H1 (cell line): ENCODE results near the gene MFAP4. TPM values are rescaled to one million over a fixed set of nuclear protein-coding genes. Genes with fewer than 3 reads are reported as not detected.

Experiments used
- CHD2 ChIP-seq: IDR thresholded peaks from 2 replicates; pipeline ENCODE4 v1.6.1; 2012; ENCODE audit warnings: low read length, improper control_type of control experiment
- HDAC6 ChIP-seq: IDR thresholded peaks from one replicate; pipeline ENCODE4 v1.7.1; 2012; ENCODE audit warnings: low read depth, mild to moderate bottlenecking, inconsistent platforms, low read length, moderate library complexity
- KDM5A ChIP-seq: fragments of 200-600 bp; IDR thresholded peaks from 2 replicates; pipeline ENCODE4 v1.7.1; 2012; ENCODE audit warnings: mild to moderate bottlenecking, low read length, inconsistent platforms, mixed read lengths
- POLR2A ChIP-seq, 2 experiments: IDR thresholded peaks; 1 replicate in 1 of 2; 2 replicates in 1 of 2; pipeline ENCODE4 v1.6.1; 2011; ENCODE audit warnings: low read depth in 2 of 2, low read length in 2 of 2, mild to moderate bottlenecking in 2 of 2; ENCODE audit errors: control extremely low read depth in 1 of 2
- POLR2AphosphoS5 ChIP-seq: IDR thresholded peaks from 2 replicates; pipeline ENCODE4 v1.6.1; 2011; ENCODE audit warnings: low read depth, low read length
- POU5F1 ChIP-seq: IDR thresholded peaks from 2 replicates; pipeline ENCODE4 v1.6.1; 2011; ENCODE audit warnings: low read depth, mild to moderate bottlenecking, low read length, moderate library complexity
- RFX5 ChIP-seq: IDR thresholded peaks from 2 replicates; pipeline ENCODE4 v1.6.1; 2011; ENCODE audit warnings: low read depth, low read length, improper control_type of control experiment, borderline replicate concordance
- RXRA ChIP-seq: IDR thresholded peaks from 2 replicates; pipeline ENCODE4 v1.6.1; 2011; ENCODE audit warnings: low read depth, mild to moderate bottlenecking, low read length, moderate library complexity; ENCODE audit not compliant: insufficient read depth
- SAP30 ChIP-seq: fragments of 300-600 bp; sonication (generic); IDR thresholded peaks from 2 replicates; pipeline ENCODE4 v1.7.1; 2012; ENCODE audit warnings: low read length, moderate library complexity, mild to moderate bottlenecking, inconsistent platforms; ENCODE audit not compliant: insufficient read depth, insufficient replicate concordance
- SP1 ChIP-seq: IDR thresholded peaks from 2 replicates; pipeline ENCODE4 v1.6.1; 2011; ENCODE audit warnings: low read depth, low read length
- SP4 ChIP-seq: IDR thresholded peaks from 2 replicates; pipeline ENCODE4 v1.6.1; 2012; ENCODE audit warnings: low read length, inconsistent platforms
- SRF ChIP-seq: IDR thresholded peaks from 2 replicates; pipeline ENCODE4 v1.6.1; 2011; ENCODE audit warnings: mild to moderate bottlenecking, low read depth, low read length, moderate library complexity
- polyA plus RNA-seq, 7 experiments: library from polyadenylated mRNA; depleted of rRNA in 3 of 7; stranded (reverse) in 5 of 7; unstranded in 2 of 7; fragments of >200 nt in 5 of 7; fragments of 200-250 nt in 2 of 7; gene quantifications; 1 replicate in 5 of 7; 2 replicates in 1 of 7; 4 replicates in 1 of 7; pipeline versions ENCODE4 v1.2.1 to v1.2.3, GENCODE V29; 2011 to 2013; ENCODE audit warnings: missing spikeins in 2 of 7, mixed read lengths in 2 of 7
- total RNA-seq: library from RNA; stranded (reverse); fragmentation: NEBNext Ultra II Directional; extraction: Animal tissue kit (Norgen Biotek cat#: 25700); gene quantifications from 2 replicates; pipeline ENCODE4 v1.2.1, GENCODE V29; 2021

MFAP4 gene
- total and polyA plus RNA-seq, 2 of the 8 experiments (the other 6 are each of a cell fraction or from before 2014, with no cell fraction given), result 3.1 to 3.6 TPM

DNA sequence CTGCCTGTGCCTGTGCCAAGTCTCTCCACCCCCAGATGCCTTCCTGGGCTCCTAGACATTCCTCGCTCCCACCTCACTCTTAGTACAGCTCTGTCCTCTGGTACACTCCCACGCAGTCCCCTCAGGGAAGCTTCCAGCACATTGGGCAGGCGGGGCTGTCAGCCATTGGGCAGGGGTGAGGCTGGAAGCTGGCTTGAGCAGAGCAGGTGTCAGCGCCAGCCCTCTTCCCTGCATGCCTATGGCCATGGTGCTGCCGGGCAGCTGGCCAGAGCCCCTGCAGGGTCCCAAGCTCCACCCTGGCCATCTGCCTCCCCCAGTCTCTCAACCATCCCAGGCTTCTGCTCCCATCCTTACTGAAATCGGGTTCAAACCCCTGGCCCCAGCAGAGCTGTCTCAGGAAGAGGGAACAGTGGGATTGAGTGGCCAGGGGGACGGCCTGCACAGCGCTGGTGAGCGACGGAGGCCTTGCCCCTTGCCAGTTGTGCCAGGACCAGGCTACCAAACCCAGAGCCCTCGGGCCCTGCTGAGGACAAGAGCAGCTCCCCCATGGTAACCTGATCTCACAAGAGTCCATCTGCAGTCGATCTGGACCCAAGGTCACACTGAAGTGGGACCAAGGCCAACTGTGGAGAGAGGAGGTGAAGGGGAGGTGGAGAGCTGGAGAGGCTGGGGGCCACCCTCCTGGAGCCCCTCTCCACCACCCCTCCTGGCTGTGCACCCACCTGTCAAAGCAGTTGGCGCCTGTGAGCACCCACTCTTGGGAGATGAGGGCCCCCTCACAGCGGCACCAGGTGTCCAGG, 22.1 kb downstream of the MFAP4 start (continued):
- no peak for TF ChIP-seq SAP30
- TF ChIP-seq POLR2A (IDR thresholded peaks at IDR 0.05; ENCODE audit: control extremely low read depth in 1 of 2, low read depth in 2 of 2, low read length in 2 of 2), result no peak
- TF ChIP-seq RFX5, result no peak
- no peak for TF ChIP-seq CHD2
- no peak for TF ChIP-seq KDM5A
- TF ChIP-seq SP4, result no peak
- no peak for TF ChIP-seq SP1
- no peak for TF ChIP-seq SRF
- no peak for TF ChIP-seq POLR2AphosphoS5
- no peak for TF ChIP-seq HDAC6
- no peak for TF ChIP-seq RXRA
- no peak for TF ChIP-seq POU5F1
